Sigmoid colon (tissue), 7 donors: ENCODE measurements around the gene BUB1. TPM values are rescaled to one million over a fixed set of nuclear protein-coding genes. Genes with fewer than 3 reads are reported as not detected.
"Not testable (repeated sequence)": the region's sequence is repeated elsewhere in the genome, so short reads cannot be mapped to it uniquely, and the experiment has no call there.

Source experiments
- DNase-seq: peaks from one replicate; pipeline ENCODE4 v3.0.0-alpha.2; 2019
- H3K27ac ChIP-seq, 4 donors: fragments of 200-600 bp; sonication (generic); one replicate each; pipeline ENCODE4 v1.5.1; 2016 to 2019; ENCODE audit warnings: mild to moderate bottlenecking in 1 of 4
- H3K27me3 ChIP-seq, 3 donors: fragments of 200-600 bp; sonication (generic); one replicate each; pipeline ENCODE4 v1.5.1; 2019; ENCODE audit warnings: mild to moderate bottlenecking in 1 of 3
- H3K36me3 ChIP-seq, 4 donors: fragments of 200-600 bp; sonication (generic); one replicate each; pipeline ENCODE4 v1.5.1; 2016 to 2019
- H3K4me1 ChIP-seq, 4 donors: fragments of 200-600 bp; sonication (generic); one replicate each; pipeline ENCODE4 v1.5.1; 2017 to 2019
- H3K4me3 ChIP-seq, 4 donors: fragments of 200-600 bp; sonication (generic); one replicate each; pipeline ENCODE4 v1.5.1; 2017 to 2019; ENCODE audit warnings: mild to moderate bottlenecking in 2 of 4, moderate library complexity in 1 of 4
- H3K9me3 ChIP-seq, 4 donors: fragments of 200-600 bp in 3 of 4; sonication (generic) in 3 of 4; one replicate each; pipeline versions ENCODE4 v1.5.1 to v1.6.1; 2013 to 2019
- EP300 ChIP-seq, 4 donors: sonication (generic); formaldehyde crosslinking; IDR thresholded peaks; one replicate each; pipeline ENCODE4 v1.6.1; 2017; ENCODE audit warnings: antibody characterized with exemption in 4 of 4
- POLR2A ChIP-seq, 2 donors: fragments of 450-650 bp; IDR thresholded peaks; one replicate each; pipeline ENCODE4 v1.6.1; 2016; ENCODE audit warnings: antibody characterized with exemption in 2 of 2, mild to moderate bottlenecking in 2 of 2, moderate library complexity in 2 of 2
- POLR2AphosphoS5 ChIP-seq, 4 donors: sonication (generic); formaldehyde crosslinking; IDR thresholded peaks; one replicate each; pipeline ENCODE4 v1.6.1; 2017; ENCODE audit warnings: antibody characterized with exemption in 4 of 4
- WGBS, 2 donors: extraction: QIAGEN DNeasy Blood & Tissue Kit; methylation state at CpG; one replicate each; pipeline ENCODE4 v1.1.7; 2013; 5-methylcytosine and 5-hydroxymethylcytosine counted together
- intact Hi-C: fragments of 100-400 bp; cut with DNase I; formaldehyde crosslinking; loops from one replicate; pipeline ENCODE4 v1.15.1; 2023
- polyA plus RNA-seq, 3 donors: library from polyadenylated mRNA; stranded (reverse); fragments of 200-250 nt; gene quantifications; one replicate each; pipeline ENCODE4 v1.2.3, GENCODE V29; 2013
- total RNA-seq, 4 donors: library from RNA; depleted of rRNA; stranded (reverse); fragments of >200 nt; gene quantifications; one replicate each; pipeline ENCODE4 v1.1.0, GENCODE V29; 2016
- TF ChIP-seq, protein P1 (sequence below), 4 experiments: fragments of 450-650 bp in 3 of 4; fragments of 200-600 bp in 1 of 4; IDR thresholded peaks; one replicate each; pipeline ENCODE4 v1.5.1; 2016 to 2019; ENCODE audit warnings: antibody characterized with exemption in 4 of 4, mild to moderate bottlenecking in 3 of 4, moderate library complexity in 2 of 4
- donor health status: healthy with polysubstance abuse.
- donor health status: Bipolar disorder and iron deficiency.
- donor health status: healthy.

BUB1 gene
- total and polyA plus RNA-seq, 7 donors: 0.33 to 12.3 (median 1.1) TPM

- intact Hi-C loops: no loop called here
- no peak overlapping the region for H3K27ac ChIP-seq
- DNase-seq: no peak
- no peaks in the 10 kb centered on the region for H3K9me3 ChIP-seq
- TF ChIP-seq POLR2A (IDR thresholded peaks at IDR 0.05): no peak
- TF ChIP-seq EP300 (IDR thresholded peaks at IDR 0.05): no peak
- TF ChIP-seq POLR2AphosphoS5 (IDR thresholded peaks at IDR 0.05): no peak
- TF ChIP-seq, protein P1, sequence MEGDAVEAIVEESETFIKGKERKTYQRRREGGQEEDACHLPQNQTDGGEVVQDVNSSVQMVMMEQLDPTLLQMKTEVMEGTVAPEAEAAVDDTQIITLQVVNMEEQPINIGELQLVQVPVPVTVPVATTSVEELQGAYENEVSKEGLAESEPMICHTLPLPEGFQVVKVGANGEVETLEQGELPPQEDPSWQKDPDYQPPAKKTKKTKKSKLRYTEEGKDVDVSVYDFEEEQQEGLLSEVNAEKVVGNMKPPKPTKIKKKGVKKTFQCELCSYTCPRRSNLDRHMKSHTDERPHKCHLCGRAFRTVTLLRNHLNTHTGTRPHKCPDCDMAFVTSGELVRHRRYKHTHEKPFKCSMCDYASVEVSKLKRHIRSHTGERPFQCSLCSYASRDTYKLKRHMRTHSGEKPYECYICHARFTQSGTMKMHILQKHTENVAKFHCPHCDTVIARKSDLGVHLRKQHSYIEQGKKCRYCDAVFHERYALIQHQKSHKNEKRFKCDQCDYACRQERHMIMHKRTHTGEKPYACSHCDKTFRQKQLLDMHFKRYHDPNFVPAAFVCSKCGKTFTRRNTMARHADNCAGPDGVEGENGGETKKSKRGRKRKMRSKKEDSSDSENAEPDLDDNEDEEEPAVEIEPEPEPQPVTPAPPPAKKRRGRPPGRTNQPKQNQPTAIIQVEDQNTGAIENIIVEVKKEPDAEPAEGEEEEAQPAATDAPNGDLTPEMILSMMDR (IDR thresholded peaks at IDR 0.05): no peak
- H3K36me3 ChIP-seq: no peaks in the 10 kb centered on the region
- H3K27me3 ChIP-seq: no peaks in the 10 kb centered on the region
- 63 to 80% methylated on average over 1 of the region's 1 CpG for WGBS, 2 donors
- H3K4me3 ChIP-seq: no peak overlapping the region
- H3K4me1 ChIP-seq: no peaks in the 10 kb centered on the region
Measured at GRCh38 chr2:110707386-110707965, 29.6 kb upstream of the BUB1 start.

- no peak for TF ChIP-seq EP300 (IDR thresholded peaks at IDR 0.05)
- no peak for TF ChIP-seq POLR2AphosphoS5 (IDR thresholded peaks at IDR 0.05)
- no peak for TF ChIP-seq POLR2A (IDR thresholded peaks at IDR 0.05)
- TF ChIP-seq, protein P1 (IDR thresholded peaks at IDR 0.05): no peak
- intact Hi-C loops: no loop called here
- WGBS, 2 donors: 47 to 56% methylated on average over 2 of the region's 2 CpGs
- Histone ChIP-seq H3K9me3 (no peaks in the 10 kb centered on the region), H3K4me1 (no peaks in the 10 kb centered on the region), H3K27me3 (no peaks in the 10 kb centered on the region), H3K27ac (no peak overlapping the region), H3K4me3 (no peak overlapping the region), H3K36me3 (no peaks in the 10 kb centered on the region)
- DNase-seq: no peak
Measured at GRCh38 chr2:110702514-110703380, 24.9 kb upstream of the BUB1 start.

- H3K27ac ChIP-seq, H3K4me1 ChIP-seq, intact Hi-C loops, DNase-seq, H3K4me3 ChIP-seq, H3K9me3 ChIP-seq, H3K27me3 ChIP-seq, H3K36me3 ChIP-seq: not testable (repeated sequence)
- WGBS, 2 donors: no CpG with 5 or more reads among the region's 6 CpGs
Measured at GRCh38 chr2:110698253-110698652, 20.4 kb upstream of the BUB1 start.

DNA sequence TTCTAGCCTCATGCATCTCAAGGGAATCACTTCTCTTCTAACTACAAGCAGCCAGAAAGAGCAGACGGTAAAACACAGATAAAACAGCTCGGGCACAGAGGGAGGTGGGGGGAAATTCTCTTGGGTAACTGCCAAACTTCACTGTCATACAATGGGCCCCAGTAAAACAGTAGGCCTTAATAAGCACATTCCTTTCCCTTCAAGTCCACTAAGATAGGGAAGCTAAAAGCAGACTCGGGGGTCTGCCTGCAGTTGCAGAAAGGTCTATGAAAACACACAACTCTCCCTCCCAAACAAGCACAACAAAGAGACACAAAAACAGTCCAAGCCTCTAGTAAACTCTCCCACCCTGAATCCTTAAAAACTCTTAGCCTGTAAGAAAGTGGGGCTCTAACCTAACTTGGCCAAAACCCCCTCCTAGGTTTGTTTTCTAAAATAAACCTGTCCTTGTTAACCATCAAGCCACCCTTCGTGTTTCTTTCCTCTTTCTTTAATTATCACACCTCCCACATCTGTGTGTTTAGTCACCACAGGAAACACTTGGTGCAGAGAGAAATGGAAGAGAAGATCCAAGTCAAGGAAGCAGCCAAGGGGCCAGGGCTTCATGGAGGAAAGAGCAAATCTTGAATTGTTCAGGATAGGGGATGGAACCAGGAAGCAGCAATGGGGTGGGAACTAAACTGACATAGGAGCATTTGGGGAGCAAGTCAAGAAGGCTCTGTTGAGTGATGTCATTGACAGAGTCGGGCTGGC lies 17.5 kb upstream of the BUB1 start:
- H3K27ac ChIP-seq, H3K4me1 ChIP-seq, H3K36me3 ChIP-seq, intact Hi-C loops, DNase-seq, H3K27me3 ChIP-seq, H3K9me3 ChIP-seq, H3K4me3 ChIP-seq: not testable (repeated sequence)
- 31 to 61% methylated on average over 5 of the region's 5 CpGs for WGBS, 2 donors

GRCh38 chr2:110691612-110692258 lies 13.9 kb upstream of the BUB1 start:
- H3K36me3 ChIP-seq: no peaks in the 10 kb centered on the region
- peaks cover 0 to 6% (median 0%) of the 10 kb centered on the region in 3 donors for H3K27me3 ChIP-seq
- H3K4me3 ChIP-seq: no peak overlapping the region
- DNase-seq: no peak
- WGBS, 2 donors: 95% methylated on average over 11 of the region's 11 CpGs
- intact Hi-C loops: no loop called here
- H3K4me1 ChIP-seq: no peaks in the 10 kb centered on the region
- H3K27ac ChIP-seq: no peak overlapping the region
- TF ChIP-seq, protein P1 (IDR thresholded peaks at IDR 0.05): no peak
- TF ChIP-seq POLR2AphosphoS5 (IDR thresholded peaks at IDR 0.05): no peak
- peaks cover 0 to 3% (median 0%) of the 10 kb centered on the region in 4 donors for H3K9me3 ChIP-seq
